ENCODE measurements around the gene LAP3. TPM values are rescaled to one million over a fixed set of nuclear protein-coding genes. Genes with fewer than 3 reads are reported as not detected.

Gene LAP3
- total and polyA plus RNA-seq, 4 donors, result 57.5 to 178 (median 110) TPM

DNA sequence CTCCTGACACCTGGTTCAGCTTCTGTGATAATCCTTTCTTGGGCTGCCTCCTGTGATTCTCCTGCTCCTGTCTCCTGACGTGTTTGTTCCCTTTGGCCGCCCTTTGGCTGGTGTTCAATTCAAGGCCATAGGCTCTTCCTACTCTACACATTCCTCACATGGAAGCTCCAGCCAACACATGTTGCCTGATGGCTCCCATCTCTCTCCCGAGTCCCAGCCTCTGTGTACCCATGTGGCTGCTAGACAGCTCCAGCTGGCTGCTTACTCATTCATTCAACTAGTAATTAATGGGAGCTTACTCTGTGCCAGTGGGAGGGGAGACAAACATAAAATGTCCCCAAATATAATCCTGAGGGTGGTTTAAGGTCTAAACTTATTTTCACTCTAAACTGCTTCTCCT lies 28.2 kb downstream of the LAP3 start:
- WGBS, result 86% methylated on average over 3 of the region's 3 CpGs
- peaks cover 19 to 73% (median 53%) of the 10 kb centered on the region in 4 donors for H3K36me3 ChIP-seq (ENCODE audit: control insufficient read depth in 4 of 4, insufficient read depth in 3 of 4, low read depth in 1 of 4, low read length in 3 of 4)
- no peaks in the 10 kb centered on the region for H3K4me1 ChIP-seq (ENCODE audit: control insufficient read depth in 4 of 4, insufficient read depth in 4 of 4, low read length in 3 of 4)
- DNase-seq (ENCODE audit: low spot score), result no peak
- H3K27ac ChIP-seq (ENCODE audit: low read depth in 1 of 2, low read length in 2 of 2), result no peak overlapping the region
- no peak overlapping the region for H3K9ac ChIP-seq (ENCODE audit: low read depth in 1 of 2, low read length in 2 of 2)
- H3K9me3 ChIP-seq (ENCODE audit: control insufficient read depth in 4 of 4, low read length in 3 of 4), result no peaks in the 10 kb centered on the region
- TF ChIP-seq NR2F2 (IDR thresholded peaks at IDR 0.05), result no peak
- TF ChIP-seq FOXA2 (IDR thresholded peaks at IDR 0.05), result no peak
- no peak for TF ChIP-seq TAF1 (conservative IDR thresholded peaks at IDR 0.05)
- no peak for TF ChIP-seq FOXA1 (IDR thresholded peaks at IDR 0.05)
- no peak for TF ChIP-seq EGR1 (IDR thresholded peaks at IDR 0.05; ENCODE audit: low read depth in 2 of 2)
- TF ChIP-seq, protein P1, sequence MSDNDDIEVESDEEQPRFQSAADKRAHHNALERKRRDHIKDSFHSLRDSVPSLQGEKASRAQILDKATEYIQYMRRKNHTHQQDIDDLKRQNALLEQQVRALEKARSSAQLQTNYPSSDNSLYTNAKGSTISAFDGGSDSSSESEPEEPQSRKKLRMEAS (IDR thresholded peaks at IDR 0.05), result no peak
- no peak for TF ChIP-seq HNF4G (IDR thresholded peaks at IDR 0.05)
- TF ChIP-seq SP1 (IDR thresholded peaks at IDR 0.05), result no peak
- TF ChIP-seq GABPA (IDR thresholded peaks at IDR 0.05 in 1 of 2, conservative IDR thresholded peaks at IDR 0.05 in 1 of 2), result no peak
- no peak for TF ChIP-seq RAD21 (IDR thresholded peaks at IDR 0.05)
- TF ChIP-seq, protein P2, sequence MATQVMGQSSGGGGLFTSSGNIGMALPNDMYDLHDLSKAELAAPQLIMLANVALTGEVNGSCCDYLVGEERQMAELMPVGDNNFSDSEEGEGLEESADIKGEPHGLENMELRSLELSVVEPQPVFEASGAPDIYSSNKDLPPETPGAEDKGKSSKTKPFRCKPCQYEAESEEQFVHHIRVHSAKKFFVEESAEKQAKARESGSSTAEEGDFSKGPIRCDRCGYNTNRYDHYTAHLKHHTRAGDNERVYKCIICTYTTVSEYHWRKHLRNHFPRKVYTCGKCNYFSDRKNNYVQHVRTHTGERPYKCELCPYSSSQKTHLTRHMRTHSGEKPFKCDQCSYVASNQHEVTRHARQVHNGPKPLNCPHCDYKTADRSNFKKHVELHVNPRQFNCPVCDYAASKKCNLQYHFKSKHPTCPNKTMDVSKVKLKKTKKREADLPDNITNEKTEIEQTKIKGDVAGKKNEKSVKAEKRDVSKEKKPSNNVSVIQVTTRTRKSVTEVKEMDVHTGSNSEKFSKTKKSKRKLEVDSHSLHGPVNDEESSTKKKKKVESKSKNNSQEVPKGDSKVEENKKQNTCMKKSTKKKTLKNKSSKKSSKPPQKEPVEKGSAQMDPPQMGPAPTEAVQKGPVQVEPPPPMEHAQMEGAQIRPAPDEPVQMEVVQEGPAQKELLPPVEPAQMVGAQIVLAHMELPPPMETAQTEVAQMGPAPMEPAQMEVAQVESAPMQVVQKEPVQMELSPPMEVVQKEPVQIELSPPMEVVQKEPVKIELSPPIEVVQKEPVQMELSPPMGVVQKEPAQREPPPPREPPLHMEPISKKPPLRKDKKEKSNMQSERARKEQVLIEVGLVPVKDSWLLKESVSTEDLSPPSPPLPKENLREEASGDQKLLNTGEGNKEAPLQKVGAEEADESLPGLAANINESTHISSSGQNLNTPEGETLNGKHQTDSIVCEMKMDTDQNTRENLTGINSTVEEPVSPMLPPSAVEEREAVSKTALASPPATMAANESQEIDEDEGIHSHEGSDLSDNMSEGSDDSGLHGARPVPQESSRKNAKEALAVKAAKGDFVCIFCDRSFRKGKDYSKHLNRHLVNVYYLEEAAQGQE (IDR thresholded peaks at IDR 0.05), result no peak
- TF ChIP-seq, protein P3, sequence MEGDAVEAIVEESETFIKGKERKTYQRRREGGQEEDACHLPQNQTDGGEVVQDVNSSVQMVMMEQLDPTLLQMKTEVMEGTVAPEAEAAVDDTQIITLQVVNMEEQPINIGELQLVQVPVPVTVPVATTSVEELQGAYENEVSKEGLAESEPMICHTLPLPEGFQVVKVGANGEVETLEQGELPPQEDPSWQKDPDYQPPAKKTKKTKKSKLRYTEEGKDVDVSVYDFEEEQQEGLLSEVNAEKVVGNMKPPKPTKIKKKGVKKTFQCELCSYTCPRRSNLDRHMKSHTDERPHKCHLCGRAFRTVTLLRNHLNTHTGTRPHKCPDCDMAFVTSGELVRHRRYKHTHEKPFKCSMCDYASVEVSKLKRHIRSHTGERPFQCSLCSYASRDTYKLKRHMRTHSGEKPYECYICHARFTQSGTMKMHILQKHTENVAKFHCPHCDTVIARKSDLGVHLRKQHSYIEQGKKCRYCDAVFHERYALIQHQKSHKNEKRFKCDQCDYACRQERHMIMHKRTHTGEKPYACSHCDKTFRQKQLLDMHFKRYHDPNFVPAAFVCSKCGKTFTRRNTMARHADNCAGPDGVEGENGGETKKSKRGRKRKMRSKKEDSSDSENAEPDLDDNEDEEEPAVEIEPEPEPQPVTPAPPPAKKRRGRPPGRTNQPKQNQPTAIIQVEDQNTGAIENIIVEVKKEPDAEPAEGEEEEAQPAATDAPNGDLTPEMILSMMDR (IDR thresholded peaks at IDR 0.05; ENCODE audit: low read depth, low read length, missing input control), result no peak
- TF ChIP-seq, protein P4, sequence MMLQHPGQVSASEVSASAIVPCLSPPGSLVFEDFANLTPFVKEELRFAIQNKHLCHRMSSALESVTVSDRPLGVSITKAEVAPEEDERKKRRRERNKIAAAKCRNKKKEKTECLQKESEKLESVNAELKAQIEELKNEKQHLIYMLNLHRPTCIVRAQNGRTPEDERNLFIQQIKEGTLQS (IDR thresholded peaks at IDR 0.05), result no peak
- TF ChIP-seq, protein P5, sequence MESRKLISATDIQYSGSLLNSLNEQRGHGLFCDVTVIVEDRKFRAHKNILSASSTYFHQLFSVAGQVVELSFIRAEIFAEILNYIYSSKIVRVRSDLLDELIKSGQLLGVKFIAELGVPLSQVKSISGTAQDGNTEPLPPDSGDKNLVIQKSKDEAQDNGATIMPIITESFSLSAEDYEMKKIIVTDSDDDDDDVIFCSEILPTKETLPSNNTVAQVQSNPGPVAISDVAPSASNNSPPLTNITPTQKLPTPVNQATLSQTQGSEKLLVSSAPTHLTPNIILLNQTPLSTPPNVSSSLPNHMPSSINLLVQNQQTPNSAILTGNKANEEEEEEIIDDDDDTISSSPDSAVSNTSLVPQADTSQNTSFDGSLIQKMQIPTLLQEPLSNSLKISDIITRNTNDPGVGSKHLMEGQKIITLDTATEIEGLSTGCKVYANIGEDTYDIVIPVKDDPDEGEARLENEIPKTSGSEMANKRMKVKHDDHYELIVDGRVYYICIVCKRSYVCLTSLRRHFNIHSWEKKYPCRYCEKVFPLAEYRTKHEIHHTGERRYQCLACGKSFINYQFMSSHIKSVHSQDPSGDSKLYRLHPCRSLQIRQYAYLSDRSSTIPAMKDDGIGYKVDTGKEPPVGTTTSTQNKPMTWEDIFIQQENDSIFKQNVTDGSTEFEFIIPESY (IDR thresholded peaks at IDR 0.05), result no peak
- no peak for TF ChIP-seq RXRA (IDR thresholded peaks at IDR 0.05)
- H3K27me3 ChIP-seq (ENCODE audit: control insufficient read depth in 4 of 4, insufficient read depth in 4 of 4, low read length in 3 of 4), result no peaks in the 10 kb centered on the region
- H3K4me3 ChIP-seq (ENCODE audit: low read depth in 1 of 3, low read length in 3 of 3), result no peak overlapping the region
